ENCODE measurements around the gene ITIH3.

- no peak for TF ChIP-seq POLR2A (IDR thresholded peaks at IDR 0.05)
- TF ChIP-seq, protein P1, sequence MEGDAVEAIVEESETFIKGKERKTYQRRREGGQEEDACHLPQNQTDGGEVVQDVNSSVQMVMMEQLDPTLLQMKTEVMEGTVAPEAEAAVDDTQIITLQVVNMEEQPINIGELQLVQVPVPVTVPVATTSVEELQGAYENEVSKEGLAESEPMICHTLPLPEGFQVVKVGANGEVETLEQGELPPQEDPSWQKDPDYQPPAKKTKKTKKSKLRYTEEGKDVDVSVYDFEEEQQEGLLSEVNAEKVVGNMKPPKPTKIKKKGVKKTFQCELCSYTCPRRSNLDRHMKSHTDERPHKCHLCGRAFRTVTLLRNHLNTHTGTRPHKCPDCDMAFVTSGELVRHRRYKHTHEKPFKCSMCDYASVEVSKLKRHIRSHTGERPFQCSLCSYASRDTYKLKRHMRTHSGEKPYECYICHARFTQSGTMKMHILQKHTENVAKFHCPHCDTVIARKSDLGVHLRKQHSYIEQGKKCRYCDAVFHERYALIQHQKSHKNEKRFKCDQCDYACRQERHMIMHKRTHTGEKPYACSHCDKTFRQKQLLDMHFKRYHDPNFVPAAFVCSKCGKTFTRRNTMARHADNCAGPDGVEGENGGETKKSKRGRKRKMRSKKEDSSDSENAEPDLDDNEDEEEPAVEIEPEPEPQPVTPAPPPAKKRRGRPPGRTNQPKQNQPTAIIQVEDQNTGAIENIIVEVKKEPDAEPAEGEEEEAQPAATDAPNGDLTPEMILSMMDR (IDR thresholded peaks at IDR 0.05) = no peak
These were observed 41.9 kb downstream of the ITIH3 start for GRCh38 chr3:52836471-52836845.

Data from Peyer's patch (tissue), 4 donors.